Esophagus squamous epithelium (tissue), 5 donors: Measurements from ENCODE around the gene B3GNT7. TPM values are rescaled to one million over a fixed set of nuclear protein-coding genes. Genes with fewer than 3 reads are reported as not detected.
"Not testable (repeated sequence)": the region's sequence is repeated elsewhere in the genome, so short reads cannot be mapped to it uniquely, and the experiment has no call there.

Source experiments
- DNase-seq: peaks from one replicate; lab custom pipeline; 2025; lab: John Stamatoyannopoulos, UW
- H3K27ac ChIP-seq, 4 donors: fragments of 200-600 bp; sonication (generic); one replicate each; pipeline ENCODE4 v1.5.1; 2016 to 2019; ENCODE audit warnings: mild to moderate bottlenecking in 1 of 4
- H3K27me3 ChIP-seq, 4 donors: fragments of 200-600 bp; sonication (generic); 1 replicate in 3 of 4; 2 replicates in 1 of 4; pipeline versions ENCODE4 v1.5.1 to v1.6.0; 2017 to 2021; ENCODE audit warnings: antibody characterized with exemption in 1 of 4
- H3K36me3 ChIP-seq, 3 donors: fragments of 200-600 bp; sonication (generic); one replicate each; pipeline ENCODE4 v1.5.1; 2016 to 2019
- H3K4me1 ChIP-seq, 3 donors: fragments of 200-600 bp; sonication (generic); one replicate each; pipeline ENCODE4 v1.5.1; 2017 to 2019
- H3K4me3 ChIP-seq, 4 donors: fragments of 200-600 bp; sonication (generic); 1 replicate in 3 of 4; 2 replicates in 1 of 4; pipeline ENCODE4 v1.5.1; 2016 to 2019; ENCODE audit warnings: mild to moderate bottlenecking in 2 of 4, moderate library complexity in 1 of 4
- H3K9me3 ChIP-seq, 3 donors: fragments of 200-600 bp; sonication (generic); one replicate each; pipeline ENCODE4 v1.5.1; 2016 to 2019
- CTCF ChIP-seq, 6 experiments: fragments of 450-650 bp in 4 of 6; fragments of 200-600 bp in 2 of 6; sonication (generic) in 2 of 6; IDR thresholded peaks; one replicate each; pipeline ENCODE4 v1.5.1; 2016 to 2019; ENCODE audit warnings: antibody characterized with exemption in 6 of 6, mild to moderate bottlenecking in 4 of 6, moderate library complexity in 4 of 6
- POLR2A ChIP-seq, 4 donors: fragments of 450-650 bp; IDR thresholded peaks; one replicate each; pipeline ENCODE4 v1.6.1; 2017; ENCODE audit warnings: antibody characterized with exemption in 4 of 4, mild to moderate bottlenecking in 4 of 4, moderate library complexity in 3 of 4
- WGBS, 2 donors: methylation state at CpG; one replicate each; pipeline ENCODE4 v1.1.5; 2018; 5-methylcytosine and 5-hydroxymethylcytosine counted together
- intact Hi-C: fragments of 100-400 bp; cut with DNase I; formaldehyde crosslinking; loops from one replicate; pipeline ENCODE4 v1.15.0; 2022
- total RNA-seq, 4 donors: library from RNA; depleted of rRNA; stranded (reverse); fragments of >200 nt; gene quantifications; one replicate each; pipeline ENCODE4 v1.1.0, GENCODE V29; 2016
- donor health status: DM: yes; HTN: yes; CAD: no.

The B3GNT7 gene
- total RNA-seq, 4 donors from 2014 or later, result 2.1 to 8.1 (median 5.2) TPM

GRCh38 chr2:231405601-231406367 lies 10.3 kb downstream of the B3GNT7 start:
- H3K4me1 ChIP-seq, H3K36me3 ChIP-seq, H3K4me3 ChIP-seq, intact Hi-C loops, DNase-seq, H3K27ac ChIP-seq, H3K9me3 ChIP-seq: not testable (repeated sequence)
- peak in 5 of 6 experiments; percentile 17 to 57 (median 43) for TF ChIP-seq CTCF (IDR thresholded peaks at IDR 0.05)
- peaks cover 0 to 19% (median 0%) of the 10 kb centered on the region in 4 donors for H3K27me3 ChIP-seq
- 5 to 11% methylated on average over 9 to 16 of the region's 16 CpGs for WGBS, 2 donors

GRCh38 chr2:231407686-231408085 lies 12.2 kb downstream of the B3GNT7 start:
- DNase-seq, H3K27ac ChIP-seq, intact Hi-C loops, H3K4me3 ChIP-seq, H3K9me3 ChIP-seq, H3K36me3 ChIP-seq: not testable (repeated sequence)
- peaks cover 8 to 22% (median 11%) of the 10 kb centered on the region in 3 donors for H3K4me1 ChIP-seq
- 54 to 75% methylated on average over 5 of the region's 5 CpGs for WGBS, 2 donors
- H3K27me3 ChIP-seq, result peaks cover 0 to 25% (median 0%) of the 10 kb centered on the region in 4 donors

GRCh38 chr2:231408304-231408703 lies 12.8 kb downstream of the B3GNT7 start:
- H3K36me3 ChIP-seq, intact Hi-C loops, H3K9me3 ChIP-seq, DNase-seq, H3K4me3 ChIP-seq, H3K27ac ChIP-seq: not testable (repeated sequence)
- H3K4me1 ChIP-seq, result peaks cover 8 to 28% (median 14%) of the 10 kb centered on the region in 3 donors
- peaks cover 0 to 32% (median 0%) of the 10 kb centered on the region in 4 donors for H3K27me3 ChIP-seq
- WGBS, 2 donors, result 81 to 86% methylated on average over 9 of the region's 9 CpGs

GRCh38 chr2:231409776-231410175 lies 14.3 kb downstream of the B3GNT7 start:
- Histone ChIP-seq H3K27ac (no peak overlapping the region), H3K9me3 (peaks cover 0 to 6% (median 5%) of the 10 kb centered on the region in 3 donors), H3K4me3 (no peak overlapping the region), H3K4me1 (peaks cover 8 to 30% (median 14%) of the 10 kb centered on the region in 3 donors), H3K36me3 (no peaks in the 10 kb centered on the region), H3K27me3 (peaks cover 0 to 40% (median 0%) of the 10 kb centered on the region in 4 donors)
- intact Hi-C loops, result no loop called here
- TF ChIP-seq POLR2A (IDR thresholded peaks at IDR 0.05) (no peak), CTCF (IDR thresholded peaks at IDR 0.05) (no peak)
- no peak for DNase-seq
- WGBS, 2 donors, result 81 to 94% methylated on average over 5 of the region's 5 CpGs

- Histone ChIP-seq H3K9me3 (peaks cover 0 to 6% (median 5%) of the 10 kb centered on the region in 3 donors), H3K36me3 (no peaks in the 10 kb centered on the region), H3K4me1 (peaks cover 8 to 28% (median 14%) of the 10 kb centered on the region in 3 donors), H3K27me3 (peaks cover 0 to 46% (median 0%) of the 10 kb centered on the region in 4 donors), H3K4me3 (no peak overlapping the region), H3K27ac (no peak overlapping the region)
- no peak for TF ChIP-seq POLR2A (IDR thresholded peaks at IDR 0.05)
- TF ChIP-seq CTCF (IDR thresholded peaks at IDR 0.05), result peak in 1 of 6 experiments; percentile 35
- intact Hi-C loops, result no loop called here
- WGBS, 2 donors, result 55 to 92% methylated on average over 2 to 4 of the region's 6 CpGs
- DNase-seq, result no peak
Measured at GRCh38 chr2:231410293-231411004, 14.9 kb downstream of the B3GNT7 start.

GRCh38 chr2:231411237-231411636 lies 15.7 kb downstream of the B3GNT7 start:
- Histone ChIP-seq H3K4me3 (no peak overlapping the region), H3K9me3 (peaks cover 0 to 6% (median 5%) of the 10 kb centered on the region in 3 donors), H3K4me1 (peaks cover 8 to 21% (median 14%) of the 10 kb centered on the region in 3 donors), H3K27me3 (peaks cover 0 to 46% (median 0%) of the 10 kb centered on the region in 4 donors), H3K27ac (no peak overlapping the region), H3K36me3 (no peaks in the 10 kb centered on the region)
- DNase-seq, result no peak
- TF ChIP-seq CTCF (IDR thresholded peaks at IDR 0.05), result no peak
- 55 to 65% methylated on average over 3 of the region's 3 CpGs for WGBS, 2 donors
- intact Hi-C loops, result no loop called here
